NCI-H2227 treated with DMSO at 0.1 percent for 48 hours (cell line): ENCODE measurements around the gene PRDM16.

Experiments used
- DNase-seq: peaks from one replicate; lab custom pipeline; 2025; lab: John Stamatoyannopoulos, UW

The PRDM16 gene

GRCh38 chr1:3068564-3069431, at the start of gene PRDM16:
Gene PRDM16 (plus strand): TSS chr1:3069203. CDS start chr1:3069260, 57 bp downstream.
- no peak for DNase-seq

GRCh38 chr1:3019516-3020051, 49.4 kb upstream of the PRDM16 start:
- no peak for DNase-seq

- no peak for DNase-seq
These were observed 48.6 kb upstream of the PRDM16 start for GRCh38 chr1:3020263-3020909.

GRCh38 chr1:3021233-3021671, 47.8 kb upstream of the PRDM16 start, which contains the start of gene ACTRT2:
Gene ACTRT2 (plus strand): TSS chr1:3021467. CDS start chr1:3021687, 220 bp downstream.
- DNase-seq: no peak

GRCh38 chr1:3021801-3022401, 47.1 kb upstream of the PRDM16 start:
- no peak for DNase-seq

- no peak for DNase-seq
These were observed 46.5 kb upstream of the PRDM16 start for GRCh38 chr1:3022511-3022973.

GRCh38 chr1:3022976-3023375, 46.0 kb upstream of the PRDM16 start:
- no peak for DNase-seq

- no peak for DNase-seq
These were observed 45.0 kb upstream of the PRDM16 start for GRCh38 chr1:3024019-3024418.

- DNase-seq: no peak
These were observed 44.4 kb upstream of the PRDM16 start for GRCh38 chr1:3024588-3024987.

- DNase-seq: no peak
These were observed 42.9 kb upstream of the PRDM16 start for GRCh38 chr1:3026124-3026523.

GRCh38 chr1:3026581-3027391, 42.2 kb upstream of the PRDM16 start:
- no peak for DNase-seq

- no peak for DNase-seq
These were observed 41.2 kb upstream of the PRDM16 start for GRCh38 chr1:3027611-3028371.

- no peak for DNase-seq
These were observed 40.3 kb upstream of the PRDM16 start for GRCh38 chr1:3028531-3029282.

GRCh38 chr1:3029481-3029961, 39.5 kb upstream of the PRDM16 start:
- no peak for DNase-seq

GRCh38 chr1:3029991-3030662, 38.9 kb upstream of the PRDM16 start:
- no peak for DNase-seq

GRCh38 chr1:3030663-3031381, 38.2 kb upstream of the PRDM16 start:
- no peak for DNase-seq

GRCh38 chr1:3031401-3032221, 37.4 kb upstream of the PRDM16 start:
- no peak for DNase-seq
